HG03066 (cell line): Measurements from ENCODE around the gene SUSD4.

Experiments
- ATAC-seq: cut with Tn5 transposase; IDR thresholded peaks from one replicate; pipeline ENCODE4 v1.9.1; 2021; ENCODE audit warnings: low read depth; ENCODE audit not compliant: unreplicated experiment

SUSD4 gene

DNA sequence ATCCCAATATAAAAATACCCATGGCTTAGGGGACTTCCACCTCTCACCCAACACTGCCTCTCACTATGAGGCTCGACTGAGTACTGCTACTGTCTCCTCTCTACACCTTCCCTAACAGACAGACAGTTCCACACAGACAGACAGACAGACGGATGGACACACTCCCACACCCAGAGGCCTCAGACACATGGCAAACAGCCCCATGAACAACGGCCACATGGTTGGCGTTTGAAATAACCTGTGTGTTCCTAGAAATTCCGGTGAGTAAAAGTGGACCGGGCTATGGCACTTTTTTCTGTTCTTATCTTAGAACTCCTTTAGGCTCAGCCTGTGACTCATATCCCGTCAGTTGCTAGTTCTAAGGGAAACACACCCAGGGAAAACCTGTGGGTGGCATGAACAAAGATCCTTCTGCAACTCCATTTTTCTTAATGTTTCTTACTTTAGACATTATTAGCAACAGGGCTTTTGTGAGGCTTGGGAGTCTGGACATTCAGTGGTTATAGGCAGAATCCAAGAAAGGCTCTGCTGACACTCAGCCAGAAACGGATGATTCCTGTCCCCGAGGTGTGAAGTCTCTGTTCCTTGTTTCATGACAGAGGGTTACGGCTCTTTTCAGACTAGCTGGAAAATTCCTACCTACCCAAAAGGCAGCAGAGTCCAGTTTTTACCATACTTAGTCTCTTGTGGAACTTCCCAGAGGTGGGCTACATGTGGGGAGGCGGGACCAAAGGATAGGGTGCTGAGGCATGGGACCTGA, 130.4 kb downstream of the SUSD4 start:
- ATAC-seq, result no peak

DNA sequence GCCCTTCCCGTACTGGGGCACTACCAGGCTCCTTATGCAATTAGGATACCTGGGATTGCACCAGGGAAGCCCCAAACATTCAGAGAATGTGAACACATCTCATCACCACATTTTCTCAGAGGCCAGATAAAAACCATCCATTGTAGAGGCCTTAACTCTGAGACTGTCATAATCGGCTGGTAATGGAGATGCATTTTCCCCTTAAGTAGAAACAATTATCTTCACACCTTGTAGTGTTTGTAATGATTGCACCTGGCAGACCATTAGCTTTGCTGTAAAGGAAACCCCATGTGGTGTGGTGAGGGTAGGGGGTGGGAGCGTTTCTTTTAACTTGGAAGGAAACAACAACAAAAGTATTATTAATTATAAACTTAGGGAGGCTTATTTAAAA, 131.0 kb downstream of the SUSD4 start:
- ATAC-seq, result no peak

DNA sequence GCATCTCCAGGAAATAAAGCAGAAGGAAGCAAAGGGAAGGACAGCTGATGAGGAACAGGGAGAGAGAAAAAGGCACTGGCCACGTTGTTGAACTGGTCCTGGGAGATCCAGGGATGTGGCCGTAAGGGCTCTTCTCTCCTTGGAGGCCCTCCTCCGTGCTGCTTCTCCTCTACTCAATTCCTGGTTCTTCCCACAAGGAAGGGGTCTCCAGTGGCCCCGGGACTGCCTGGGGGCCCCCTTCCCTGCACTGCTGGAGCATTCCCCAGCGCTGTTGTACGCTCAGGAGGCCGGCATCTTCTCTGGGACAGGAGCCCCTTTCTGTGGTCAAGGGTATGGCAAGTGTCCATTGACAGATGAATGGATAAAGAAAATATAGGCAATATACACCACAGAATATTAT, 132.4 kb downstream of the SUSD4 start:
- no peak for ATAC-seq

DNA sequence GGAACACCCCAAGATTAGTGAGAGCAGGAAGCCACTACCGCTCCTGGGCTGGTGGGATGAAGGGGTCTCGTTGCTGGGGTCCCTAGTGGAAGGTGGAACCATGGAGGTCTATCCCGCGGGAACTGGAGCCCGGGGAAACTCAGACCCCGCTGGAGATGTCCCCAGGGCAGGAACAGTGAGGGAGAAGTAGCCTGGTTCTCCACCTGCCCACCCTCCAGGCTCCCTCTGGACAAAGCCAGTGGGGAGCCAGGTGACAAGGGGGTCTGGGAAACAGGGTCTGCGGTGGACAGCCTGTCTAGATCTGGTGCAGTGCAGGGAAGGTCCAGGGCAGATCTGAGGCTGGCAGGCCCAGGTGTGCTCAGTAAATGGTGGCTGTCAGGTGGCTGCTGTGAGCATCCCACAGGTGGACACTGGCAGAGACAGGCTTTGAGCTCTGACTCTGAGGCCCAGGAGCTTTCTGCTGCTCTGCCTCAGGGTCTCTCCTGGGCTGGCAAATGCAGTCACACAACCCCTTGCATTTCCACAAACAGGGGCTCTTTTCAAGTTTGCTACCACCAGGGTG, 132.9 kb downstream of the SUSD4 start:
- ATAC-seq, result no peak

DNA sequence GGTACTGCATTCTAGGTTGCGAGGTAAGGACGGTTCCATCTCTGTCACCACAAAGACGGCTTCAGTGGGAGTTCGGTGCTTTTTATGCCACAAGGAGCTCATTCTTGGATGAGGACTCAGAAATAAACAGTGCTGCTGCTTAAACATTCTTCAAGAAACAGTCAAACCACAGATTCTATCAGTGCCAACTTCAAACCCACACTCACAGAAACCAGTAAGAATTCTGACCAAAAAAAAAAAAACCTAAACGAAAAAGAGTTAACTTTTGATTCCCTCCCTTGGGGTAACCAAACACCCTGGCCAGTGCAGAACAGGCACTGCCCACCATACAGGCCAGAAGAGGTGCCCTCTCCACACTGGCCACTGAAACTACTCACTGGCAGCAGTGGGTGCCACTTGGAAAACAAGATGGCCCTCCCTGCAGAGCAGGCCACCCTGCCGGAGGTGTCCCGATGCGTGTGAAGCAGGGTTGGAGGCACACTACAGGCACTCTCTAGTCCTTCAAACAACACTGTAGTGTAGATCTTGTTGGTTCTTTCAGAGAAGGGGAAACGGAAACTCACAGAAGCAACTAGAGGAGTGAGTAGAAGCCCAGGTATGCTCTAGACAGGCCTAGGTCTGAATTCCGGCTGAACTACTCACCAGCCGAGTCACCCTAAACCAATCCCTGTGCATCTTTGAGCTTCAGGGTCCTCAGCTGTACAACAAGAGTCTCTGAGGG, 133.7 kb downstream of the SUSD4 start:
- no peak for ATAC-seq

DNA sequence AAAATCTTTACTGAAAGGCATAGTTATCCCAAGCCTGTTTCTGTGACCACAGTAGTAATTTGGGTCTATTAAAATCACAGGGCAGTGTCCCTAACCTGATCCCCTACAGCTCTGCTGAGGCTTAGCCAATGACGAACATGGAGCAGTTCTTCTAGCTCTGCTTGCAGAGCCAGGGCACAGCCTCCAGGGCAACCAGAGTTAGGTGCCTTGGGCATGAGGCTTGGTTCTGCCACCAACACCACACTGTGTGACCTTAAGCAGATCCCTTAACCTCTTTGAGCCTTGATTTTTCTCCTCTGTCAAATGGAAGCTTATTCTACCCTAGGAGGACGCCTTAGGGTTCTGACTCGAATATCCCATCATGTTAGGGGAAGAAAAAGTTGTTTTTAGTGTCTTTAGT, 134.2 kb downstream of the SUSD4 start:
- no peak for ATAC-seq

DNA sequence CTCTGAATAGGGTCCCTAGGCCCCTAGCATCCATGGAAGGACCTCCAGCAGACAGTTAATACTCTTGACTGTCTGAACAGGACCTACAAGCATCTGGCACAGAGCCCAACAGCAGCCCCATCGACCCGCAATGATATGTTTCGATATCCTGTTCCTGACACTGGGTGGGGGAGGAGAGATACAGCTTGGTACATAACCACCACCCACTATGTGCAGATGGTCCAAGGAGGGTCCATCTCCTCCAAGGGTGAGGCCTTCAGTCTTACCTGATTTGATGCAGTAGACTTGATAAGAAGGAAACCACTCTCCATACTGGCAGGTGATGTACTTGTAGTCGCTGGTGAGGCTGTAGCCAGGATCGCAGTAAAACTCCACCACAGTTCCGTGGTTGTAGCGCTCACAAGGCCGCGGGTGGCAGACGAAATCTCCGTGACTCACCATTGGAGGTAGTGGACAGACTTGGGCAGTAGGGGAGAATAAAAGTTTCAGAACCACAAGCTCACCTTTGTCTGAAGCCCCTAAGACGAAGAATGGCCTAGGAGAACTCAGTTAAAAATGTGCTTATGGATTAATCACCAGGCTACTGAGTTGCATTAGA, 134.9 kb downstream of the SUSD4 start:
- ATAC-seq, result no peak

DNA sequence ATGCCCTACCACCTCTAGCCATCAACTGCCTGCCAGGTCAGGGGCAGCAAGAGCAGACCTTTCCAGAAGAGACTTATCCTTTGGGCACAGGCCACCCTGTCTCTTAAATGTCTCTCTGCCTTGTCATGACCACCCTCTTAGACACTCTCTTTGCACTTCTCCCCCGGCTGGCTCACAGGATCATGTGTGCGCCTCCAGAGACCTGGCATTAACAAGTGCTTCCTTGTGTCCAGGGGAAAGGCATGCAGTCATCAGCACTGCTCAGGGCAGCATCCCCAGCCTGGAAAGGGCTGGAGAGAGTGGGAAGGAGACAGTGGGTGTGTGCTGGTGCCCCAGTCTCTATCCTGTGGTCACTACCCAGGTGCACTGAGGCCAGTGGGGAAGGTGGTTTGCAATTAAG, 135.8 kb downstream of the SUSD4 start:
- ATAC-seq, result no peak

DNA sequence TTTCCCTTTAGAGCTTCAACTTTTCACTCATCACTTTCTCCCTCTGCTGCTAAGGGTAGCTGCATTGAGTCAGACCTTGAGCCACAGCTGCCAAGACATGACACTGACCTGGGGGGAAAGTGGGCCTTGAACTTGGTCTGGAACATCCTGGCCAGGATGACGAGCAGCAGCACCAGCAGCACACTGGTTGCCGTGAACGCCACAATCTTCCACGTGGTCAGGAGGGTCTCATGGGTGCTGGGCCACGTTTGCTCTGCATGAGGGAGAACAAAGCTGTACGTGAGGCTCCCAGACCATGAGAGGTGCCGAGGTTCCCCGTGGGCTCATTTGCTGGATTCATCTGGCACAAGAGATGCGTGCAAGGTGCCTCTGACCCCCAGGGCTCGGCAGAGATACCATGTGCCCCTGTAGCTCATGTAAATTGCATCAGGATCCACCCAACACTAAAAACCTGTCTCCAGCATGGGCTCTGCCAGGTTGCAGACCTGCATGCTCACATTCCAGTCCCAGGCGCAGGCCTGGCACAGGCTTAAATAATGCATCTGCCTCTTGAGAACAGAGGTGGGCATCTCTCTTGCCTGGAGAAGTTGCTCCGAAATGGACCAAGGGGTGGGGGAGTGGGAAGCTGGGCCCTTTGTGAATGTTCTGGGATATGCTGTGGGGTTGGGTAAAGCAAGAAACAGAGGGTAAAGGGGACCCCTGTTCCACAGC, 136.3 kb downstream of the SUSD4 start:
- no peak for ATAC-seq

DNA sequence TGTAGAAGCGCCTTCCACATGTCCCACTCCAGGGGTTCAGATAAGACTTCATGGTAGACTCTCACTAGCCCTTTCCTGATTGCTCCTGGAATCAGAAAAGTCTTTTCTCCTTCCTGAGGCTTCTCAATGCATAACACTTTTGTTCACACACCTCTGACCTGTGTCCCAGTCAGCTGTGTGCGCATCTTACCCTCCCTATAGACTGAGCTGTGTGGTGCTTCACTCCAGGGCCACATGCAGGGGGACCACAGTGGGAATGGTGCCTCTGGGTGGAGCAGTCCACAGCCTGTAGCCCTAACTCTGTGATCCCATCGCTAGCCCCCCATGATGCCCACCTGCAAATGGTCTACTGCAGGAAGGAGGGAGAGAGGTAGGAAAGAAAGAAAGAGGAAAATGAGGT, 136.9 kb downstream of the SUSD4 start:
- no peak for ATAC-seq

DNA sequence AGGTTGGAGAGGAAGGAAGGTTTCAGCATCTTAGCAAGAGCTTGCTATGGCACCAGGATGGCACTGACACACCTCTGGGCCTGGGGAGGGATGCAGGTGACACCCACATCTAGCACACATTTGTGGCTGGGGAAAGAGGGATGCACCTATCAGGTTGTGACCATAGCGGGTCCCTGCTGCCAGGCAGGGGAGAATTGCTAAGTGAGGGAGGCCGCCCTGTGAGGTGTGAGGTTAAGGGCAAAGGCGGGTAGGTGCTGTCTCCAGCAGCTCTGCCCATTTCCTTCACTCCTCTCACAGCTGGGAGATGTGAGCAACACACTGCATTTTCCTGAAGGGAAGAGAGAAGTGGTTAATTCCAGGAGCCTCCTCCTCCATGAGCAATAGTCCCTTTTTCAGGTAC, 137.7 kb downstream of the SUSD4 start:
- no peak for ATAC-seq

DNA sequence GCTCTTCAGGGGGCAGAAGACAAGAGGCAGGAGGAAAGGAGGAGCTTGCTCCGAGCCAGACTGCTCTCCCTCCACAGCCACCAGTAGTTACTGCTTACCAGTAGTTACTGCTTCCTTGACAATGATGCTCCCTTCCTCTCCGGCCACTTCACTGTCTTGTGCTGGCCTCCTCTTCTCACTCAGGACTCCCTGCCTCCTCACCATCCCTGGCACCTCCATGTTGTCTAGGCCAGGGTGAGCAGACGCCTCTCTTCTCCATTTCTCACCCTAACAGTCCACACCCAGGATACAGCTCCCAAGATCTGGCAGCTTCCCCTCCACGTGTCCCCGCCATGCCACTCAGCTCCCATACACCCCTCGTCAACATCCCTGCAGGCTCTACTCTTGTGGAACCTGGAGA, 138.5 kb downstream of the SUSD4 start:
- no peak for ATAC-seq

DNA sequence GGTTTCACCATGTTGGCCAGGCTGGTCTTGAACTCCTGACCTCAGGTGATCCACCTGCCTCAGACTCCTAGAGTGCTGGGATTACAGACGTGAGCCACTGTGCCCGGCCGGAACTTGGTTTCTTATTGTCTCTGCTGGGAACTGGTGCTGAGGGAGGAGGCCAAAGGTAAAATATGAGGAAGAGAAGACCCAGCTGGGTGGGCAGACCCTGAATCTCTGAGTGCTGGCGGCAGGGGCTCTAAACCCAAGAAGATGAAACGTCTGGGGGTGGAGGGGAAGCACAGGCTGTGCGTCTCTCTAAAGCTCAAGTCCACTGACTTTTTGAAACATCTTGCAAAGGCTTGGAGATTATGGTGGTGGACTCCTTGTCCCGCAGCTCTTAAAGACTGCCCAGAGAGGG, 138.9 kb downstream of the SUSD4 start:
- no peak for ATAC-seq

DNA sequence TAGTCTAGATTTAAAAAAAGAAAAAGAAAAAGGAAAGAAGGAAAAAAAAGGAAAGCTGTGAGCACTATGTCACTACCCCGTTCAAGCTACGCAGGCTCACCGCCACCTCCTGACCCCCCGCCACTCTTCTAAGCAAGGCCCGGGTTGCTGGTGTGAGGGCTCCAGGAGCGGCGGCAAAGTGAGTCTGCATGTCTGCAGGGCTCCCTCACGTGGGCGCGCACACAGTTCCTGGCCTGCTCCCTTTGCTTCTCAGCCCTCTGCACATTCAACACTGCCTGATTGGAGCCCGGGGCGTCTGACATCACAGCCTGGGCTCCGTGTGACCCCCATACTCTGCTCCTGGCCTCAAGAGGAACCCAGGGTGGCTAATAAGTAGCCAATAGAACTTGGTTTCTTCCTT, 139.5 kb downstream of the SUSD4 start:
- ATAC-seq, result no peak

DNA sequence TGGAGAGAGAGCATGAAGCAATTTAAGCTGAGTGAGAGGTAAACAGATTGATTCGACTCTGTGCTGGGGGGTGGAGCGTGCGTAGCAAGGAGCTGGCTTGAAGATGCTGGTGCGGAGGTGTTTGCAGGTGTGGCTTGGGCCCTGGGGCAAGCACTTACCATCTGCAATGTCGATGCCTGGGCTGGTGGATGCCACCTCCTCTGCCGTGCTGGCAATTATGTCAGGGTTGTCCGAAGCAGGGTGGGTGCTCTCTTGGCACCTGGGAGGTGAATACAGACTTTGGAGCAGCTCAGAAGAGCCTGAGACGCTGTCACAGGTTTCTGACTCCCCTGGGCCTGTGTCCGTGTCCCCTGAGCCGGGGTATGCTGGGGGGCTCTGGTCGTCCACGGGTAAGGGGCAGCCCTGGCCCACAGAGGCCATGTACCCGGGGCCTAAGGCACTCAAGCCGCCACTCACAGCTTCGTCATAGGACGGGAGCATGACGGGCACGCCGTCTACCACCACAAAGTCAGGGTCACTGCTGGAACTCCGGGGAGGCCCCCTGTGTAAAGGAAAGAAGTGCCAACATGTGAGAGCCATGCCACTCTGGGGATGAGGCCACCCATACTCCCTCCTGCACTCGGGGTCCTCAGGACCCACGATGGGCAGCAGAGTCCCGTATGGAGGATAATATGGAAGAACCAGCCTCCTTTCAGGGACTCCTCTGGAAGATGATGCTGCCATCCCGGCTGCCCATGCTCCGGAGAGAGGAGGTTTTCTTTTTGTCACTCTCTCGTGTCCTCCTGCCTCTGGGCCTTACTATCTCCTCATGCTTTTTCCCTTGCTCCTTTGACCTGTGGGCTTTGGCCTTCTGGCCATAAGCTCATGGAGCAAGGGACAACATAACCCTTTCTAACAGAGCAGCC, 140.6 kb downstream of the SUSD4 start:
- no peak for ATAC-seq

DNA sequence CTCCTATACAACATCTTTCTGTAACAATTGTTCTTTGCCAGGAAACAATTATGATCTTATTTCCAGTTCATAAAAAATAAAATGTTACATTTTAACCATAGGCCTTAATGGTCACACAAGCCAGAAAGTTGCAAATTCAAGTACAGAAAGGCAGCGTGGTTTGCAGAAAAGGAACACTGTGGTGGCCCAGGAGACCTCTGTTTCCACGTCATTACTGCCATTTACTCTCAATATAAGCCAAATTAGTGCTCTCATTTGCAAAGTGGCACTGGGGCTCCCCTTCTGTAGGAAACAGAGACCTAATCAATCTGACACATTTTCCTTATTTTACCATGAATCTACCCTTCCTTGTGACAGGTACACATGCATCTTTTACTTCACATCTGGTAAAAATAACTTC, 141.6 kb downstream of the SUSD4 start:
- ATAC-seq, result no peak

DNA sequence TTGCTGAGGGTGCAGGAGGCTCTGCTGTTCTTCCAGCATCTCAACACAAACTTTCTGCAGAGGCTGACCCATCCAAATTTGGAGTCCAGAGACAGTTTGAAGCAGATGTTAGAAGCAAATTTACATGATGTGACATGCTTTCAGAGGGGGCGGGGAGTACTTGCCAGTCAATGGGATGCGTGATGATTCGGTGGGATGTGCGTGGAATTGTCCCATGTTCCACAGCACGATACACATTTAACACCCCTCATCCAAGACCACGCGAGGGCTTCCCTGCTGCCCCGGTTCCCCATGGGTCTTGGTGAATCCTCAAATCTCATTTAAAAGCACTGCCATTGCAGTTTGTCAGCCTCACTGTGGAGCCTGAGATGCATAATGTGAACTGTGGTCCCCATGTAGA, 142.3 kb downstream of the SUSD4 start:
- no peak for ATAC-seq

DNA sequence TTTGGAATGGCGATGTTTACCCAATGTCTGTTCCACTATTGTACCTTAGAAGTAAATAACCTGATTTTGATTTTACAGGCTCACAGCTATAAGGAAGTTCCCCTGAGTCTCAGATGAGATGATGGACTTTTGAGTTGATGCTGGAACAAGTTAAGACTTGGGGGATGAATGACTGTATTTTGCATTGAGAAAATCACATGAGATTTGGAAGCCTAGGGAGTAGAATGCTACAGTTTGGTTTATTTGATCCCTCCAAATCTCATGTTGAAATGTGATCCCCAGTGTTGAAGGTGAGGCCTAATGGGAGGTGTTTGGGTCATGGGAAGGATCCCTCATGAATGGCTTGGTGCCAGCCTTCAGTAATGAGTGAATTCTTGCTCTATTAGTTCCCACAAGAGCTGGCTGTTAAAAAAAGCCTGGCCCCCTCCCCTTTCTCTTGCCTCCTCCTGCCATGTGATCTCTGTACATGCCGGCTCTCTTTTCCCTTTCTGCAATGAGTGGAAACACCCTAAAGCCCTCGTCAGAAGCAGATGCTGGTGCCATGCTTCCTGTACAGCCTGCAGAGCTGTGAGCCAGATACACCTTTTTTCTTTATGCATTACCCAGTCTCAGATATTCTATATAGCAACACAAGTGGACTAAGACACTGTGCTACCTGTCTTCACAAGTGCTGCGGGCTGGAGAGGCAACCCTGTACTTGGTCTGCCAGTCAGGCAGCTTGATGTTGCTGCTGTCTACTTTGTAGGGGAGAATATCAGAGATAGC, 143.9 kb downstream of the SUSD4 start:
- no peak for ATAC-seq

DNA sequence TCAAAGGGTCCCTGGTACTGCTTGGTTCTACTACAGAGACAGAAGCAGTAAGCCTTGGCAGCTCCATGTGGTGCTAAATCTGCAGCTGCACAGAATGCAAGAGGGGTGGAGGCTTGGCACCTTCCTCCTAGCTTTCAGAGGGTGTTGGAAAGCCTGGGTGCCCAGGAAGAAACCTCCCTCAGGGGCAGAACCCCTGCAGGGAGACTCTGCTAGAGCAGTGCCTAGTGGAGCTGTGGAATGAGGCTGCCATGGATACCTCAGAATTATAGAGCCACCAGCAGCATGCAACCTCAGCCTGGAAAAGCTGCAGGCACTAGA, 144.7 kb downstream of the SUSD4 start:
- no peak for ATAC-seq
